ENCODE data around the gene JRKL. TPM values are rescaled to one million over a fixed set of nuclear protein-coding genes. Genes with fewer than 3 reads are reported as not detected.
A peak's percentile ranks its signal among the peaks of the same experiment; 100 is the strongest.

JRKL gene
- total RNA-seq, 1 experiment from 2014 or later = 16.6 TPM

DNA sequence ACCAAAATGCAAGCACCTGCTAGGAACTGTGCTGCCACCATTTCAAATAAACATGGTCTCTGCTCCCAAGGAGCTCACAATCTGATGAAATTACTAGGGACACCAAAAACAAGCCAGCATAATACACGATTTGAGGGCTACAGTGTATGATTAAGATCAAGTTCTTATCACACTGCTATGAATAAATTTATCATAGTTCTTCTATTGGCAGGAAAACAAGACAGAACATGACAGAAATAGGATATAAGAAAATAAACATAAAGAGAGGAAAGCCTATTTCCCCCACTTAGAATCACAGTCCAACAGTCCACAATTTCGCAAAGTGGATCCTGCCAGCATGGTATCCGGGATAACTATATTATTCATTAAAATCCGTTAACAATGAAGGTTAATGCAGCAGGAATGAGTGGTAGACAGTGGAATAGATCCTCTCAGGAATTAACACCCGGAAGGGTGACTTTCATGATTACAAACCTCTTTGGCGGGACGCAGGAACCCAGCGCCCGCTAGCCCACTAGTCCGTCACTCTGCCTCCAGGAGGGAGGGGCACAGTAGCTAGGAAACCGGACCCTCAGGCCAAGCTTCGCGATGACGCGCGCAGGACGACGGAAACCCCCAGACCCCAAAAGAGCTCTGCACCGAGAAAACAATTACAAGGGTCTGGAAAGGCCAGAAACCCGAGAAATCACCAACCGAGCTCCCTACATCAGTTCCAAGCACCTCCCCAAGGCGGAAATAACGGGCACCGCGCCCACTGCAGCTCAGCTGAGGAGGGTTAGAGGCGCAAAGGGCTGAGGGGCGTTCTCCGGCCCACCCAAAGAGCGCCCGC is 708 bp upstream of the JRKL start:
- Mint-ChIP-seq H3K27me3 (ENCODE audit: insufficient read depth, unreplicated experiment) (no peaks in the 10 kb centered on the region), H3K4me1 (ENCODE audit: low read depth, unreplicated experiment) (peaks cover 19% of the 10 kb centered on the region), H3K9me3 (ENCODE audit: unreplicated experiment) (no peaks in the 10 kb centered on the region), H3K4me3 (ENCODE audit: unreplicated experiment) (peak overlapping the region; percentile 82), H3K36me3 (ENCODE audit: insufficient read depth, unreplicated experiment) (peaks cover 11% of the 10 kb centered on the region), H3K27ac (ENCODE audit: unreplicated experiment) (peak overlapping the region; percentile 88)
- BruUV-seq (replicated peaks) = no TSS peak
- no peaks in the 10 kb centered on the region for H3K27me3 ChIP-seq (replicated peaks; ENCODE audit: control insufficient read depth, insufficient read depth, low read length)
- no peaks in the 10 kb centered on the region for H3K36me3 ChIP-seq (ENCODE audit: control insufficient read depth, insufficient read depth, low read length)
- intact Hi-C loops (cut with micrococcal nuclease; ENCODE audit: unreplicated experiment) = loop anchor here (1.0 kb wide), 3 partner anchors 46 to 339 kb away; partner anchors contain the start of gene MAML2
- ChIA-PET POLR2A (interaction anchor here (0.5 to 1.7 kb wide), 33 partner anchors 10 to 1322 kb away, joined by 3 to 32 read pairs (median 5); partner anchors contain the start of genes CEP57, FAM76B, MAML2 and MTMR2), CTCF (interaction anchor here (0.6 to 2.8 kb wide), 17 partner anchors 14 to 1322 kb away, joined by 3 to 31 read pairs (median 4); partner anchors contain the start of genes CEP57, FAM76B, MAML2 and SRSF8)
- no peak for TF ChIP-seq CTCF (IDR thresholded peaks at IDR 0.05; ENCODE audit: insufficient read depth in 1 of 2, low read depth in 1 of 2, low read length in 1 of 2, severe bottlenecking in 1 of 2, unreplicated experiment in 1 of 2)
- no peaks in the 10 kb centered on the region for H3K9me3 ChIP-seq
- DNase-seq = no peak
- H3K4me1 ChIP-seq = peaks cover 28% of the 10 kb centered on the region
- peak overlapping the region; percentile 82 for H3K4me3 ChIP-seq (ENCODE audit: low read depth, low read length)

GRCh38 chr11:96390488-96390792 is 627 bp downstream of the JRKL start:
- H3K9me3 Mint-ChIP-seq (ENCODE audit: unreplicated experiment) = no peaks in the 10 kb centered on the region
- no peaks in the 10 kb centered on the region for H3K27me3 Mint-ChIP-seq (ENCODE audit: insufficient read depth, unreplicated experiment)
- DNase-seq = no peak
- no peak for TF ChIP-seq CTCF (IDR thresholded peaks at IDR 0.05; ENCODE audit: insufficient read depth in 1 of 2, low read depth in 1 of 2, low read length in 1 of 2, severe bottlenecking in 1 of 2, unreplicated experiment in 1 of 2)
- TSS peak; percentile 74 for BruUV-seq (replicated peaks)
- peaks cover 28% of the 10 kb centered on the region for H3K4me1 ChIP-seq
- no peaks in the 10 kb centered on the region for H3K36me3 ChIP-seq (ENCODE audit: control insufficient read depth, insufficient read depth, low read length)
- CTCF ChIA-PET = interaction anchor here (1.0 to 2.8 kb wide), 6 partner anchors 36 to 600 kb away, joined by 3 to 31 read pairs (median 4); partner anchors contain the start of genes CEP57, FAM76B and MAML2
- POLR2A ChIA-PET = interaction anchor here (1.0 to 1.7 kb wide), 10 partner anchors 13 to 600 kb away, joined by 3 to 32 read pairs (median 8); partner anchors contain the start of genes CEP57, FAM76B and MTMR2
- H3K4me3 Mint-ChIP-seq (ENCODE audit: unreplicated experiment) = peak overlapping the region; percentile 82
- H3K36me3 Mint-ChIP-seq (ENCODE audit: insufficient read depth, unreplicated experiment) = peaks cover 7% of the 10 kb centered on the region
- peaks cover 19% of the 10 kb centered on the region for H3K4me1 Mint-ChIP-seq (ENCODE audit: low read depth, unreplicated experiment)
- no peaks in the 10 kb centered on the region for H3K27me3 ChIP-seq (replicated peaks; ENCODE audit: control insufficient read depth, insufficient read depth, low read length)
- intact Hi-C loops (cut with micrococcal nuclease; ENCODE audit: unreplicated experiment) = loop anchor here (1.0 to 2.0 kb wide), 4 partner anchors 36 to 601 kb away; partner anchors contain the start of genes FAM76B and MTMR2
- H3K27ac Mint-ChIP-seq (ENCODE audit: unreplicated experiment) = peak overlapping the region; percentile 88
- peak overlapping the region; percentile 82 for H3K4me3 ChIP-seq (ENCODE audit: low read depth, low read length)
- no peaks in the 10 kb centered on the region for H3K9me3 ChIP-seq

DNA sequence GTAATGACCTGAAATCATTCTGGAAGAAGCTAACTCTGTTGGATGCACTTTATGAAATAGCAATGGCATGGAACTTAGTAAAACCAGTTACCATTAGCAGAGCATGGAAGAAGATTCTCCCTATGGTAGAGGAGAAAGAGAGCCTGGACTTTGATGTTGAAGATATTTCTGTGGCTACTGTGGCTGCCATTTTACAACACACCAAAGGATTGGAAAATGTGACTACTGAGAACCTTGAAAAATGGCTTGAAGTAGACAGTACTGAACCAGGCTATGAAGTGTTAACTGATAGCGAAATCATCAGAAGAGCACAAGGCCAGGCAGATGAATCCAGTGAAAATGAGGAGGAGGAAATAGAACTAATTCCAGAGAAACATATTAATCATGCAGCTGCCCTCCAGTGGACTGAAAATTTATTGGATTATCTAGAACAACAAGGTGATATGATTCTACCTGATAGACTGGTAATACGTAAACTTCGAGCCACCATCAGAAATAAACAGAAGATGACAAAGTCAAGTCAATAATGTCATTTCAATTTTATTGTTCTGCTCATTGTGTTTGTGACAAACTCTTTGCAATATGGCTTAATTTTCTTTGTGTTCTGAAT is 2.0 kb downstream of the JRKL start:
- DNase-seq = no peak
- H3K4me3 Mint-ChIP-seq (ENCODE audit: unreplicated experiment) = no peak overlapping the region
- intact Hi-C loops (cut with micrococcal nuclease; ENCODE audit: unreplicated experiment) = loop anchor here (2.0 kb wide), 3 partner anchors 35 to 467 kb away; partner anchors contain the start of gene MTMR2
- H3K27ac Mint-ChIP-seq (ENCODE audit: unreplicated experiment) = no peak overlapping the region
- H3K27me3 ChIP-seq (replicated peaks; ENCODE audit: control insufficient read depth, insufficient read depth, low read length) = no peaks in the 10 kb centered on the region
- no peaks in the 10 kb centered on the region for H3K9me3 ChIP-seq
- no peak for TF ChIP-seq CTCF (IDR thresholded peaks at IDR 0.05; ENCODE audit: insufficient read depth in 1 of 2, low read depth in 1 of 2, low read length in 1 of 2, severe bottlenecking in 1 of 2, unreplicated experiment in 1 of 2)
- H3K36me3 Mint-ChIP-seq (ENCODE audit: insufficient read depth, unreplicated experiment) = peaks cover 7% of the 10 kb centered on the region
- no peaks in the 10 kb centered on the region for H3K27me3 Mint-ChIP-seq (ENCODE audit: insufficient read depth, unreplicated experiment)
- ChIA-PET POLR2A (no interaction called here), CTCF (interaction anchor here (0.6 to 3.7 kb wide), 3 partner anchors 49 to 556 kb away, joined by 3 to 26 read pairs (median 3); partner anchors contain the start of gene MAML2)
- BruUV-seq (replicated peaks) = no TSS peak
- H3K4me1 Mint-ChIP-seq (ENCODE audit: low read depth, unreplicated experiment) = peaks cover 19% of the 10 kb centered on the region
- no peaks in the 10 kb centered on the region for H3K36me3 ChIP-seq (ENCODE audit: control insufficient read depth, insufficient read depth, low read length)
- H3K4me3 ChIP-seq (ENCODE audit: low read depth, low read length) = no peak overlapping the region
- no peaks in the 10 kb centered on the region for H3K9me3 Mint-ChIP-seq (ENCODE audit: unreplicated experiment)
- H3K4me1 ChIP-seq = peaks cover 28% of the 10 kb centered on the region
